ENCODE measurements around the gene ABCB6. TPM values are rescaled to one million over a fixed set of nuclear protein-coding genes. Genes with fewer than 3 reads are reported as not detected.

ABCB6 gene
- total RNA-seq, 1 donor from 2014 or later: 18.2 TPM

DNA sequence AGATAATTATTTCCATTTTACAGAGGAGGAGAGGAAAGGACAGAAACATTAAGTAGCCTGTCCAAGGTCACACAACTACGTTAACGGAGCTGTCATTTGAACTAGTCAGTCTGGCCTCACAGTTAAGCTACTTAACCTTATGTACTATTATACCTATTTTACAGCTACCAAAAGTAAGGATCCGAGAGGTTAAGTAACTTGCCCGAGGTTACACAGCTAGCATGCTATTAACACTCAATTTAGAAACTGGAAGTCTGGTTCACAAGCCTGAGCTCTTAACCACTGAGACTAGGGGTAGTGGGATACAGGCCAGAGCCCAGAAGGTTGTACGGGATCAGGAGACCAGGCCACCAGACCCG, 26.0 kb upstream of the ABCB6 start:
- peaks cover 46% of the 10 kb centered on the region for H3K4me1 ChIP-seq
- intact Hi-C loops (cut with DNase I): no loop called here

DNA sequence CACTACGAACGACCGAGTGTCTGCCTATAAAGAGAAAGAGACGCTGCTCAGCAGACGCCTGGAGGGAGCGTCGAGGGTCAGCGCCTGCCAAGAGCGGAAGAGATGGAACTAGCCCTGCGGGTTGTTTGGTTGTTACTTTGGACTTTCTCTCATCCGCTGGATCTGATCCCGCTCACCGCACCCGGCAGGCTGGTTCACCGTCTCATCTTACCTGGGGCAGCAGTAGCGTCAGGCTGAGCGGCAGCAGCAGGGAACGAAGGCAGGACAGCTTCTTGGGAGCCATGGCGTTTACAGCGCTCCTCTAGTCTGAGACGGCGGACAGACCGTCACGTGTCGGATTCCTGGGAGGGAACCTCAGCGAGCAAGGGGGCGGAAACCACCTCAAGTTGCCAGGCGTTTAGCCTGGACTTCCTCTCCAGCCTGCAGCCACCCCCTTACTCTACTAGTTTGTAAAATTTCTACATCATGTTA, 24.6 kb upstream of the ABCB6 start:
- Histone ChIP-seq H3K9me3 (no peaks in the 10 kb centered on the region), H3K27me3 (no peaks in the 10 kb centered on the region), H3K4me3 (peak overlapping the region; percentile 30), H3K27ac (no peak overlapping the region), H3K4me1 (peaks cover 32% of the 10 kb centered on the region), H3K36me3 (peaks cover 24% of the 10 kb centered on the region)
- ATAC-seq (peak; percentile 63), DNase-seq (peak; percentile 79)
- TF ChIP-seq, protein P1, sequence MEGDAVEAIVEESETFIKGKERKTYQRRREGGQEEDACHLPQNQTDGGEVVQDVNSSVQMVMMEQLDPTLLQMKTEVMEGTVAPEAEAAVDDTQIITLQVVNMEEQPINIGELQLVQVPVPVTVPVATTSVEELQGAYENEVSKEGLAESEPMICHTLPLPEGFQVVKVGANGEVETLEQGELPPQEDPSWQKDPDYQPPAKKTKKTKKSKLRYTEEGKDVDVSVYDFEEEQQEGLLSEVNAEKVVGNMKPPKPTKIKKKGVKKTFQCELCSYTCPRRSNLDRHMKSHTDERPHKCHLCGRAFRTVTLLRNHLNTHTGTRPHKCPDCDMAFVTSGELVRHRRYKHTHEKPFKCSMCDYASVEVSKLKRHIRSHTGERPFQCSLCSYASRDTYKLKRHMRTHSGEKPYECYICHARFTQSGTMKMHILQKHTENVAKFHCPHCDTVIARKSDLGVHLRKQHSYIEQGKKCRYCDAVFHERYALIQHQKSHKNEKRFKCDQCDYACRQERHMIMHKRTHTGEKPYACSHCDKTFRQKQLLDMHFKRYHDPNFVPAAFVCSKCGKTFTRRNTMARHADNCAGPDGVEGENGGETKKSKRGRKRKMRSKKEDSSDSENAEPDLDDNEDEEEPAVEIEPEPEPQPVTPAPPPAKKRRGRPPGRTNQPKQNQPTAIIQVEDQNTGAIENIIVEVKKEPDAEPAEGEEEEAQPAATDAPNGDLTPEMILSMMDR (IDR thresholded peaks at IDR 0.05): no peak
- intact Hi-C loops (cut with DNase I): no loop called here

More for the DNA sequence above, 26.0 kb upstream of the ABCB6 start:
- no peaks in the 10 kb centered on the region for H3K27me3 ChIP-seq
- DNase-seq (no peak), ATAC-seq (no peak)
- no peaks in the 10 kb centered on the region for H3K9me3 ChIP-seq
- TF ChIP-seq, protein P1 (IDR thresholded peaks at IDR 0.05): no peak
- peaks cover 22% of the 10 kb centered on the region for H3K36me3 ChIP-seq
- peak overlapping the region; percentile 98 for H3K4me3 ChIP-seq
- H3K27ac ChIP-seq: peak overlapping the region; percentile 96

DNA sequence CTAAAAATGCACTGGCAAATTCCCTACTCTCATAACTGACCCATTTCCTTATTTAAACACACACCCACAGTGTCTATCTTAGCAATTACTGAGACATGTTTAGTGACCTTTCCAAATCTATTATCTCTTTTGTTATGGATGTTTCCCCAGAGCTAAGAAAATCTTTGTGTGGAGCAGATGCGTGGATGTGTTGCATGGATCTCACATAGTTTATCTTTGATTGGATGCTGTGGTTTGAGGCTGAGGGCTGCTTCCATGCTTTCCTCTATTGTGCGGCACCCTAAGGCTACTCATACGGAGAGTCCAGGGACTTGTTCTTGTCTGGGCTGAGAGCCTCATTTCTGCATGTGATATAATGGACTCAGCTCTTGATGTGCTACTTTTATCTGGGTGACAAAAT, 15.6 kb upstream of the ABCB6 start:
- TF ChIP-seq, protein P1 (IDR thresholded peaks at IDR 0.05): no peak
- ATAC-seq (no peak), DNase-seq (no peak)
- Histone ChIP-seq H3K4me3 (no peak overlapping the region), H3K27me3 (no peaks in the 10 kb centered on the region), H3K27ac (no peak overlapping the region), H3K4me1 (peaks cover 9% of the 10 kb centered on the region), H3K36me3 (peaks cover 75% of the 10 kb centered on the region), H3K9me3 (no peaks in the 10 kb centered on the region)
- intact Hi-C loops (cut with DNase I): no loop called here

DNA sequence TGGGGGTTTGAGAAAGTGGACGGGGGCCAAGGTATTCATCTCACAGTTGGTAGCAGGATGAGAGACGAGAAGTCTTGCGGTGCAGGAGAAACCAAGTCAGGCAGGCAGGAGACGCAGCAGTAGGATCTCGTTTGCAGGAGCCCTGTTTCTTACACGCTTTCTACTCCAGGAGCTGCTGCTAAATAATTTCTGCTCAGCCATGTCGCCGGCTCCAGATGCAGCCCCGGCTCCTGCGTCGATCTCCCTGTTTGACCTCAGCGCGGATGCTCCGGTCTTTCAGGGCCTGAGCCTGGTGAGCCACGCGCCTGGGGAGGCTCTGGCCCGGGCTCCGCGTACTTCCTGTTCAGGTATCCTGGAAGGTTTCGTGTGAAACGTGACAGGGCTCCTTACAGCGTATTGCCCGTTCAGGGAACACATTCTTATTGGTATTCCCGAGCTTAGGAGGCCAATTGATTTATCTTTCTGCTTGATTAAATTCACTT, 11.3 kb upstream of the ABCB6 start:
- Histone ChIP-seq H3K27me3 (no peaks in the 10 kb centered on the region), H3K9me3 (no peaks in the 10 kb centered on the region), H3K4me1 (peaks cover 27% of the 10 kb centered on the region), H3K4me3 (peak overlapping the region; percentile 74), H3K36me3 (peaks cover 57% of the 10 kb centered on the region), H3K27ac (peak overlapping the region; percentile 88)
- ATAC-seq: peak; percentile 25
- DNase-seq: peak; percentile 77
- intact Hi-C loops (cut with DNase I): no loop called here
- TF ChIP-seq, protein P1 (IDR thresholded peaks at IDR 0.05): no peak

DNA sequence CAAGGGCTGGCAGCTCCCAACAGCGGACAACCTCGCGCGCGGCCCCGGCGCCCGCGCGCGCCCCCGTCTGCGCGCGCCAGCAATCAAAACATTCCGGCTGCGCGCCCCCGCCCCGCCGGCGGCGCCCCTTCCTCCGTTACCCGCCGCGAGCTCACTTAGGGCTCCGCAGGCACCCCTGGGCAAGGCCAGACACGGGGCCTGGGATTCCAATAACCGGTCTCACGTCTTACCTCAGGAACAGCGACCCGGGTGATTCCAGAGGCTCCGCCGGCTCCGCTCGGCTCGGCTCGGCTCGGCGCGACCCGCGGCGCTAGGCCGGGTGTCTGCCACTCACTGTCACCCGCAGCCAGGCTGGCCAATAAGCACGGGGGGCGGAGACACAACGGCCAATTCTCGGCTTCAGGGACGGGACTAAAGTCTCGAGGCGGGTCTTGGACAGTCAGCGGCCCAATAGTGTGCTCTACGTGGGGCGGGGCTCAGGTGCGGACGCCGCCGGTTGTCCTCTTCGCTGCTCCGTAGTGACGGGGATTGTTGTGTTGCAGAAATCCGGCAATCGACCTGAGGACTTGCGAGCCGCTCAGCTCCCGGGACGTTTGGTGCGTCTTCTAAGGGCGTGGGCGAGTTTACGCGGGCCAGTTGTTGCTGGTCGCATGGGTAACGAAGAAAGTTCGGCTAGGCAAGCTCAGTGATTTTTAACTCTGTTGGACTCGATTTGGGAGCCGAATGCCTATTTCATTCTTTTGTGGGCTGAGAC, 10.7 kb upstream of the ABCB6 start, which contains the start of the genes ANKZF1 and ATG9A:
ANKZF1 (plus strand) TSS at position 502 of the 754 bp plus-strand sequence. CDS start 452 bp downstream, outside the sequence.
ATG9A (minus strand) TSS at position 332 of the 754 bp plus-strand sequence. CDS start 1,612 bp downstream, outside the sequence.
- TF ChIP-seq, protein P1 (IDR thresholded peaks at IDR 0.05): no peak
- H3K9me3 ChIP-seq: no peaks in the 10 kb centered on the region
- intact Hi-C loops (cut with DNase I): loop anchor here (10.0 kb wide), 1 partner anchor 55 kb away; the partner anchor contains the start of genes CNPPD1, RETREG2 and SLC23A3
- no peaks in the 10 kb centered on the region for H3K27me3 ChIP-seq
- peak within 1 kb of the TSS; percentile 74 for H3K4me3 ChIP-seq
- peak within 1 kb of the TSS; percentile 88 for H3K27ac ChIP-seq
- DNase-seq (peak; percentile 99), ATAC-seq (peak; percentile 98)
- peaks cover 27% of the 10 kb centered on the region for H3K4me1 ChIP-seq
- H3K36me3 ChIP-seq: peaks cover 57% of the 10 kb centered on the region

Data from upper lobe of right lung (tissue), 1 donor.